Neutrophil (primary cell): ENCODE measurements around the gene COX17.

Experiments used
- H3K27ac ChIP-seq: fragments of 200-600 bp; sonication (generic); 2 replicates; pipeline ENCODE4 v1.5.1; 2016; ENCODE audit warnings: mild to moderate bottlenecking, moderate library complexity
- H3K27me3 ChIP-seq: fragments of 200-600 bp; sonication (generic); 2 replicates; pipeline ENCODE4 v1.6.0; 2016; ENCODE audit warnings: mild to moderate bottlenecking
- H3K36me3 ChIP-seq: fragments of 200-600 bp; sonication (generic); 2 replicates; pipeline ENCODE4 v1.5.1; 2017
- H3K4me1 ChIP-seq, 2 experiments: fragments of 200-600 bp in 1 of 2; sonication (generic) in 1 of 2; 1 replicate in 1 of 2; 2 replicates in 1 of 2; pipeline versions ENCODE4 v1.5.1 to v1.6.1; 2013 to 2016; ENCODE audit warnings: low read depth in 1 of 2, low read length in 1 of 2, mild to moderate bottlenecking in 1 of 2, moderate library complexity in 1 of 2; ENCODE audit not compliant: control insufficient read depth in 1 of 2, insufficient read depth in 1 of 2
- H3K4me3 ChIP-seq, 2 experiments: fragments of 200-600 bp in 1 of 2; sonication (generic) in 1 of 2; 1 replicate in 1 of 2; 2 replicates in 1 of 2; pipeline ENCODE4 v1.5.1; 2013 to 2016; ENCODE audit warnings: low read depth in 1 of 2, low read length in 1 of 2, mild to moderate bottlenecking in 1 of 2, moderate library complexity in 1 of 2
- H3K9me3 ChIP-seq: fragments of 200-600 bp; sonication (generic); 2 replicates; pipeline ENCODE4 v1.5.1; 2016
- TF ChIP-seq, protein P1 (sequence below): fragments of 200-600 bp; sonication (generic); IDR thresholded peaks from 2 replicates; pipeline ENCODE4 v1.5.1; 2016; ENCODE audit warnings: antibody characterized with exemption

COX17 gene

DNA sequence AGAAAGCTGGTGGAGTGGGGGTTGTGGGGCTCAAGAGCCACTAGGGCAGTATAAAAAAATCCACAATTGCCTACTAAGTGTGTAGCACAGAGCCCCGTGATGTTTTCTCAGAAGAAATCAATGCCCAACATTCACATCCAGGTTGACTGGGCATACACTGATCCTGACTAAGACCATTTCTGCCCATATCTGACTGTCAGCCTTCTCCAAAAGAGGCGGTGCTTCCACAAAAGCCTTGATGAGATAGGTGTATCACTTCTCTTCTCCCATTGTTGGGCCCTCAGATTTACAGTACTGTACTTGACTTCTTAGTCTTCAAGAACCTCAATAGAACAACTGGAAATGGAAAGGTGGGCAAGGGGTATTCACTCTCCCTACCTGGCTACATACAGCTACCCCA is 18.2 kb downstream of the COX17 start:
- Histone ChIP-seq H3K27me3 (no peaks in the 10 kb centered on the region), H3K36me3 (no peaks in the 10 kb centered on the region), H3K4me1 (no peaks in the 10 kb centered on the region), H3K27ac (no peak overlapping the region), H3K4me3 (no peak overlapping the region), H3K9me3 (no peaks in the 10 kb centered on the region)
- TF ChIP-seq, protein P1, sequence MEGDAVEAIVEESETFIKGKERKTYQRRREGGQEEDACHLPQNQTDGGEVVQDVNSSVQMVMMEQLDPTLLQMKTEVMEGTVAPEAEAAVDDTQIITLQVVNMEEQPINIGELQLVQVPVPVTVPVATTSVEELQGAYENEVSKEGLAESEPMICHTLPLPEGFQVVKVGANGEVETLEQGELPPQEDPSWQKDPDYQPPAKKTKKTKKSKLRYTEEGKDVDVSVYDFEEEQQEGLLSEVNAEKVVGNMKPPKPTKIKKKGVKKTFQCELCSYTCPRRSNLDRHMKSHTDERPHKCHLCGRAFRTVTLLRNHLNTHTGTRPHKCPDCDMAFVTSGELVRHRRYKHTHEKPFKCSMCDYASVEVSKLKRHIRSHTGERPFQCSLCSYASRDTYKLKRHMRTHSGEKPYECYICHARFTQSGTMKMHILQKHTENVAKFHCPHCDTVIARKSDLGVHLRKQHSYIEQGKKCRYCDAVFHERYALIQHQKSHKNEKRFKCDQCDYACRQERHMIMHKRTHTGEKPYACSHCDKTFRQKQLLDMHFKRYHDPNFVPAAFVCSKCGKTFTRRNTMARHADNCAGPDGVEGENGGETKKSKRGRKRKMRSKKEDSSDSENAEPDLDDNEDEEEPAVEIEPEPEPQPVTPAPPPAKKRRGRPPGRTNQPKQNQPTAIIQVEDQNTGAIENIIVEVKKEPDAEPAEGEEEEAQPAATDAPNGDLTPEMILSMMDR, result no peak

DNA sequence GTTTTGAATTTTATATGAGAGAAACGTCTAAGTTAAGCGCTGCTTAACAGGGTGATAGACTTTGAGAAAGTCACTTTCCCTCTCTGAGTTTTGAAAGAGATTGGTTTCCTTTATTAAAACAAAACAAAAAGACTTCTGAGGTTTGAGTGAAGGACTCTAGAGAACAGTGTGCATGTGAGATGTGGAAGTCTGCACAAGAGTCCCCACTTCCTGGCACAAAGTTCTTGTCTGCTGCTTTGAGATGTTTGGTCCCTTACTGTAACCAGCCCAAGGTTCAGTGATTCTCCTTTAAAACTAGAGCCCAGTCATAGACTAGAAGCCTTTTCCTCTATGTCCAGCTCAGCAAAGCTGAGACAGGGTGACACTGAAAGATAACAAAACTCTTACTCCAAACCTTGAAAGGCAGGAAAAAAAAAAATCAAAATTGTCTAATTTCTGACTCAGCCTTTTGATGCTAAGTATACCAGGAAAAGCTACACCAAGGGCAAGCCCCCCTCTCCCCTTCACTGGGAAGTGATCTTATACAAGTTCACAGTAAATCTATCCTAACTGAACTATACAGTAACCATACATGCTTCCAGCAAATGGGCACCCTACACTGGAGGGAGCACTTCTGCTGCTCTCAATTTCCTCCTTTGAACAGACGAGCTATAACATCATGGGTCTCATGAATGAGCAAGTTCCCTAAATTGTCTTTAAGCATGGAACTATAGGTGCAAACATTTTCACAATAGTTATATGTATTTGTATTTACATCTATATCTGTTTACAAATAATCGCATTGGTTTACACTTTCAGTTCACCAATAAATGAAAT is 19.1 kb downstream of the COX17 start:
- H3K27me3 ChIP-seq, result no peaks in the 10 kb centered on the region
- H3K4me3 ChIP-seq, result no peak overlapping the region
- no peaks in the 10 kb centered on the region for H3K36me3 ChIP-seq
- H3K4me1 ChIP-seq, result no peaks in the 10 kb centered on the region
- H3K27ac ChIP-seq, result no peak overlapping the region
- H3K9me3 ChIP-seq, result no peaks in the 10 kb centered on the region
- TF ChIP-seq, protein P1, result no peak

DNA sequence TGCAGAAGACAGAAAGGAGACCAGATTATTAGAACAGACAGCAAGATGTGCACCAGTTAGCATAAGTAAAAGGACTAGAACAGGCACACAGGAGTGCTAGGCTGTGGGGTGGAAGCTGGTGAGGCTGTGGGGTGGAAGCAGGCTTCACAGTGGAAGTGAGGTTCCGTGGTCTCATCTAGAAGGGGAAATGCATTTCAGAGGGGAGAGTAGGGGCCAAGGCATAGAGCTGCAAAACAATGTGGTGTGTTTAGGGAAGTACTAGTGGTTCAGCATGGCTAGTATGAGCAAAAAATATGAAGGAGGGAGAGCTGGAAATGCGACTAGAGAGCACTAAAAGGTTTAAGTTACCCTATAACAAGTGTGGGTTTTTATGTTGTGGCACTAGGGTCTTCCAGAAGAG is 23.3 kb downstream of the COX17 start:
- no peaks in the 10 kb centered on the region for H3K36me3 ChIP-seq
- no peaks in the 10 kb centered on the region for H3K4me1 ChIP-seq
- no peak overlapping the region for H3K27ac ChIP-seq
- TF ChIP-seq, protein P1, result no peak
- H3K9me3 ChIP-seq, result no peaks in the 10 kb centered on the region
- H3K4me3 ChIP-seq, result no peak overlapping the region
- no peaks in the 10 kb centered on the region for H3K27me3 ChIP-seq

DNA sequence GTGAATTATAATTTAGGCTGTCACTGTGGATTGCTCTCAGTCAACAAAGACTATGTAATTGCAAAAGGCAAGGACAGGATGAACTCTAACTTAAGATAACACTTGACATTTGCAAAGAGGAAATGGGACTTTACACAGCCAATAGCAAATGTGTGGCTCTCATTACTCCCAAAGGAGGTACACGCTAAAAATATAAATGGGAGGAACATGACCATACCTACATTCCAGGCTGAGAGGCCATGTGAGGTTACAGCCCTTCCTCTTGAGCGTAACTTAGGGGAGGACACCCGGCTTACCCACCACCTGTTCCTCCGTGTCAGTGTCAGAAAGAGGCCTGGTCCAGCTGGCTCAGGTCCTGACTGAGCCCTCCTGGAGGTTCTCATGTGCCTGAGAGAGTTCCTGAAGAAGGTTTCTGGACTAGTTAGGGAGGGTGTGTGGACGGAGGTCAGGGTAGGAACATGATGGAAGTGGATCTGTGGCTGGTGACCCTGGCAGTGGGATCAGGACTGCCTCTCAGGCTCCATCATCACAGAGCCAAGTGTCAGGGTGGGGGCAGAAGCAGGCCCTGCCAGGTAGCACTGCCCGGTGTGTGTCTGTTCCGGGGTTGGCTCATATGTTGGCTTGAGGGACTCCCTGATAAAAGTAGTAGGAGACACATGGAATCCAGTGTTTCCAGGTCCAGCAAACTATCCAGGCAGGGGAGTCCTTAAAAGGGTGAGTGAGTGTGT is 24.7 kb downstream of the COX17 start:
- no peak overlapping the region for H3K4me3 ChIP-seq
- H3K36me3 ChIP-seq, result peaks cover 6% of the 10 kb centered on the region
- TF ChIP-seq, protein P1, result no peak
- no peaks in the 10 kb centered on the region for H3K27me3 ChIP-seq
- H3K4me1 ChIP-seq, result no peaks in the 10 kb centered on the region
- no peaks in the 10 kb centered on the region for H3K9me3 ChIP-seq
- no peak overlapping the region for H3K27ac ChIP-seq

DNA sequence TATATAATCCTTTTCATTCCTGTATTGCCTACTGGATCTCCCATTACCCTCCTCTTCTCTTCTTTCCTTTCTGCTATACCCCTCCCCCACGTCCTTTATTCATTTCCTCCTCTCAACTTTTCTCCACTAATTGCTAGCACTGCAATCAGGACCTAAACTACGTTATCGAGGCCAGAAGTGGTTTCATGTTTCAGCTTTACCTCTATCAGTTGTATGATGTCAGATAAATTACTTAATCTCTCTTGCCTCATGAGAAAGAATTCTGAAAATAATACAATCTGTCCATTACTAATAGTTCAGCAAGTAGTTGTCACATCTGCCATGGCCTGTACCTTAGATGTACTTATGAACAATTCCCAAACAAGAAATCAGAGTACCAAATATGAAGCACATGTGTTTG is 27.4 kb downstream of the COX17 start:
- H3K9me3 ChIP-seq, result no peaks in the 10 kb centered on the region
- no peaks in the 10 kb centered on the region for H3K27me3 ChIP-seq
- H3K4me1 ChIP-seq, result no peaks in the 10 kb centered on the region
- no peak overlapping the region for H3K4me3 ChIP-seq
- TF ChIP-seq, protein P1, result no peak
- H3K27ac ChIP-seq, result no peak overlapping the region
- H3K36me3 ChIP-seq, result peaks cover 6% of the 10 kb centered on the region
